NCI-H460 (cell line): ENCODE data around the gene NR3C1. TPM values are rescaled to one million over a fixed set of nuclear protein-coding genes. Genes with fewer than 3 reads are reported as not detected.

Experiments used
- DNase-seq: peaks from one replicate; pipeline ENCODE4 v3.0.0-alpha.2; 2016; ENCODE audit warnings: low read depth; ENCODE audit errors: extremely low read depth
- total RNA-seq: library from RNA; depleted of rRNA; stranded (reverse); fragments of >200 nt; shearing (Covaris generic); gene quantifications from 2 replicates; pipeline ENCODE4 v1.2.3, GENCODE V29; 2014

NR3C1 gene
- total RNA-seq, 1 experiment from 2014 or later, result 22.5 TPM

GRCh38 chr5:143274952-143275351 lies 128.5 kb downstream of the NR3C1 start:
- no peak for DNase-seq

- DNase-seq, result no peak
Measured at GRCh38 chr5:143271431-143271830, 132.1 kb downstream of the NR3C1 start.

- no peak for DNase-seq
Measured at GRCh38 chr5:143268388-143268787, 135.1 kb downstream of the NR3C1 start.

DNA sequence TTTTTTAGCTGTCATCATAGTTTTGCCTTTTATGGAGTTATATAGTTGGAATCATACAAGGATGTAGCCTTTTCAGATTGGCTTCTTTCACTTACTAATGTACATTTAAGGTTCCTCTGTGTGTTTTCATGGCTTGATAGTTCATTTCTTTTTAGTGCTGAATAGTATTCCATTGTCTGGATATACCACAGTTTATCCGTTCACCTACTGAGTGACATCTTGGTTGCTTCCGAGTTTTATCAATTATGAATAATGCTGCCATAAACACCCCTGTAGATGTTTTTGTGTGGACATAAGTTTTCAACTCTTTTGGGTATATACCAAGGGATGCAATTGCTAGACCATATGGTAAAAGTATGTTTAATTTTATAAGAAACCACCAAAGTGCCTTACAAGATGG lies 136.3 kb downstream of the NR3C1 start:
- DNase-seq, result no peak

DNA sequence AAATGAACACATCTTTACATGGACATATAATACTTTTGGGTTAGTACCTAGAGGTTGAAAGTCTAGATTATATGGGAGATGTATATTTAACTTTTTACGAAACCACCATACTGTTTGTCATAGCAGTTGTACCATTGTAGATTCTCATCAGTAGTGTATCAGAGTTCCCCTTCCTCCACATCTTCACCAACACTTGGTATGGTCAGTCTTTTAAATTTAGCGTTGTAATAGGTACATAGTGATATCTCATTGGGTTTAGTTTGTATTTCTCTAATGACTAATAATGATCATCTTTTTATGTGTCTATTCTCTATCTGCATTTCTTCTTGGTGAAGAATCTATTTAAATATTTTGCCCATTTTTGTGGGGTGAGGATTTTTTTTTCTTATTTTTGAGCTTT lies 137.5 kb downstream of the NR3C1 start:
- no peak for DNase-seq

DNA sequence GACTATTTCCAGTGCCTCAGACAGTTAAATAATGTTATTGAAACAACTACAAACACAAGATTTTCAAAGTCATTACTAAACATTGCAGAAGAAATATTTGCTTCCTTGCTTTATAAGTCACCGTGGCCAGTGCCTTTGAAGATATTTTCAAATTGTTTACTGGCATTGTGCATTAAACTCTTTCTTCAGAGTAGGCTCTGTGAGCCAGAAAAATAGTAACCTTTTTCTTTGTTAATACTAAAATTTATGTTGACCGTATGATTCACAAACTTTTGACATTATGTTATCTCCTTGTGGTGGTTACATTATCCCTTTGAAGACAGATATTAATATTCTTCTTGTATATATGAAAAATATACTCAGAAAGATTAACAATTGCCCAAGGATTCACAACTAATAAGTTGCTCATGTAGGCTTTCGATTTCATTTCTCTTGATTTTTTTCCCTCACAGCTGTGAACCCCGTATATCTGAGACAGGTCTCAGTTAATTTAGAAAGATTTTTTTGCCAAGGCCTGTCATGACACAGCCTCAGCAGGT lies 140.1 kb downstream of the NR3C1 start:
- no peak for DNase-seq

DNA sequence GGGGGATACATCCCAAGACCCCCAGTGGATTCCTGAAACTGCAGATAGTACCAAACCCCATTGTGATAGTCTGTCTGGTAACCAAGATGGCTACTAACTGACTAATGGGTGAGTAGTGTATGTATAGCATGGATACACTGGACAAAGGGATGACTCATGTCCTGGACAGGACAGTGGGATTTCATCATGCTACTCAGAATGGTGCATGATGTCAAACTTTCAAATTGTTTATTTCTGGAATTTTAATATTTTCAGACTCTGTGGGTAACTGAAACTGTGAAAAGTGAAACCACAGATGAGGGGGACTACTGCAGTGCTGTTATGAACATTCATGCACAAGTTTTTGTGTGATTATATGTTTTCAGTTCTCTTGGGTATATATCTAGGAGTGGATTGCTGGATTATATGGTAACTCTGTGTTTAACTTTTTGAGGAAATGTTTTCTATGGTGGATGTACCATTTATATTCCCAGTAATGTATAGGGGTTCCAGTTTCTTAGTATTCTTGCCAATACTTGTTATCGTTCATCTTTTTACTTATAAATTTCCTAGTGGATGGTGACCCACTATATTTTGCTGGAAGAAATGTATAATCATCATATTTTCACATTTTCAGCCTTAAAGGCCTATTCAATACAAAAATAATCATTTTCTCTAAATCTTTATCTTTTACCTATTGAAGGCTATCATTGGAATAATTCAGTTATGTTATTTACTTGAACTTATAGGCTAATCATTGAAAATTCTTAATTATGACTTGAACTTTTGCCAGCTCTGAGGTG lies 140.9 kb downstream of the NR3C1 start:
- peak; percentile 58 for DNase-seq

DNA sequence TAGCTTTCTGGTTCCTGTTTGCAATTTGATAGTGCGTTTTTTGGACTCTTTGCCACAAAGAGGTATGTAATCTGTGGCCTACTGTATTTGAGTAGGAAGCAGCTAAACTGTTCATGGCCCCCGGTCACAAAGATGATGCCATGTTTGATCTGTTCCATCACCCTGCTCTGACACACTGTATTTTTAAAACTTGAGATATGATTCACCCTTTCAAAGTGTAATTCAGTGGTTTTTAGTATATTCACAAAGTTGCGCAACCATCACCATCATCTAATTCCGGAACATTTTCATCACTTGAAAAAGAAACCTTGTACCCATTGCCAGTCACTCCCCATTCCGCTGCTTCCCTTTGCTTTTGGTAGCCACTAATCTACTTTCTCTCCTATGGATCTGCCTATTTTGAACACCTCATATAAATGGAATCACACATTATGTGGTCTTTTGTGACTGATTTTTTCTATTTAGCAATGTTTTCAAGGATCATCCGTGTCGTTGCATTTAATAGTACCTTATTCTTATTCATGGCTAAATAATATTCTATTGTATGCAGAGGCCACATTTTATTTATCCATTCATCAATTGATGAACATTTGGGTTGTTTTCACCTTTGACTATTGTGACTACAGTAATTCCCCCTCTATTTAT lies 141.6 kb downstream of the NR3C1 start:
- DNase-seq, result no peak

GRCh38 chr5:143259254-143259605 lies 144.3 kb downstream of the NR3C1 start:
- DNase-seq, result no peak

GRCh38 chr5:143258559-143259253 lies 144.8 kb downstream of the NR3C1 start:
- DNase-seq, result no peak

- DNase-seq, result no peak
Measured at GRCh38 chr5:143254819-143255218, 148.7 kb downstream of the NR3C1 start.

DNA sequence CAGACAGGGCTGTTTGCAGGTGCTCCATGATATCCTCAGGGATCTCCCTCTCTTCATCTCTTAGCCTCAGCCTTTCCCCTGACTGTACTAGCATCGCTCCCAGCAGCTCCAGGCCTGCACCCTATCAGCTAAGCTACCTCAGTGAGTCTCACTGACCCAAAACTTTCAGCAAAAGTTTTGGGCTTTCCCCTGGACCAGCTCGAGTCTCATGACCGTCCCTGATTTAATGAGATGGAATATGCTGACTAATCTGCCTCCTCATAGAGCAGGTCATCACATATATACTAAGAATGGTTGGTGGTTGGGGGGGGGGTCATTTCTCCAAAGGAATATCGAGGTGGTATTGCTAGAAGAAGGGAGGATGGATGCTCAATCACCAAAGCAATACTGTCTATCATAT lies 151.5 kb downstream of the NR3C1 start:
- no peak for DNase-seq

GRCh38 chr5:143251190-143251589 lies 152.3 kb downstream of the NR3C1 start:
- DNase-seq, result no peak

DNA sequence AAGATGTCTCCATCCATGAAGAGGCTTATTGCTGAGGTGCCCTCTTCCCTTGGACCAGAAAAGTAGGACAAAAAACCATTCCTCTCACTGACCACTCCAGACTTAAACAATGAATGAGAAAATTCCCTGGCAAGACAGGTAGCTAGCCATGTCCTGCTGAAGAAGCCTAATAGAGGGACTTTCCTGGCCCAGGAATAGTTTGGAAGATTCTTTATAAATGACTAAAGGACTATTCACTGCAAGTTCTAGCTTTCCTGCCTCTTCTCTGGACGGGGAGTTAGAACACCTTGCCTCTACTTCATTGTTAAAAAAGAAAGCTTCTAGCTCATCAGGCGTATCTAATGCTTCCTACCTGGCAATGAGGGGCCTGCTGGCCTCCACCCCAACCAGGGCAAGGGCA lies 153.6 kb downstream of the NR3C1 start:
- no peak for DNase-seq

DNA sequence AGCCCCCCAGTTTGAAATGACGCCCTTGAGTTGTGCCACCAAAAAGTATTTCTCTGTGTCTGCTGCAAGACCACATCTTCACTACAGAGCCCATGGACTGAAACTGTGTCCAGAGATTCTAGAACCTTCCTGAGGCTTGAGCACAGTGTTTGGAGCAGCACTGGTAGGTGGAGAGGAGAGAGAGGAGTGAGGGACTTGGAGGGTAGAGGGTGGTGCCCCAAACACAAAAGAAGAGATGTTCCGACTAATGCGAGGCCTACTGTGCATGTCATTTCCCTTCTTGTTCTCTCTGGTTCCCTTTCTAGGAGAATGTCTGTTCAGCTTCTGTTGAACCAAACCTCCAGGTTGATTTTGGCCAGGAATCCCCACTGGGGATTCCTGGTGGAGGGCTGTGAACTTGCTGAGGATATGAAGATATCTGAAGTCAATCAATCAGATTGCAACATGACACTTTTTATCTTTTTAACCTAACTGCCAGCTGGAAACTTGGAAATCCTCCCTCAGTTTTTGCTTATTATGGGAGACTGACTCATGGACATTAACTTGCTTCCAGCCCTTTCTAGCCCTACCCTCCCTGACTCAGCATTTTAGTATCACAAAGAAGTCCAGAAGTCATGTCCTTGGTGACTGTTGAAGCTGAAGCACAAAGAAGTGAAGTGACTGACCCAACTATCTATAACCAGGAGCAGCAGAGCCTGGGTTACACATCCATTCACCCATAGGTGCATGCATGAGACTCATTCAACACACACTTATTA lies 154.5 kb downstream of the NR3C1 start:
- DNase-seq, result peak; percentile 15

- DNase-seq, result no peak
Measured at GRCh38 chr5:143248391-143248790, 155.1 kb downstream of the NR3C1 start.

GRCh38 chr5:143247134-143247815 lies 156.2 kb downstream of the NR3C1 start:
- no peak for DNase-seq

GRCh38 chr5:143245929-143246561 lies 157.4 kb downstream of the NR3C1 start:
- peak; percentile 75 for DNase-seq

DNA sequence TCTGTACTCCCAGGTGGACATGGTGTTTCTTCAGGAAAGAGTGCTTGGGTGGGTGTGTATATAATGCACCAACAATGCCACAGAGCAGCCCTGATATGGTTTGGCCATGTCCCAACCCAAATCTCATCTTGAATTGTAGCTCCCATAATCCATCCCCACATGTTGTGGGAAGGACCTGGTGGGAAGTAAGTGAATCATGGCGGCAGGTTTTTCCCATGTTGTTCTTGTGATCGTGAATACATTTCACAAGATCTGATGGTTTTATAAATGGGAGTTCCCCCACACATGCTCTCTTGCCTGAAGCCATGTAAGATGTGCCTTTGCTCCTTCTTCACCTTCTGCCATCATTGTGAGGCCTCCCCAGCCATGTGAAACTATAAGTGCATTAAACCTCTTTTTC lies 158.5 kb downstream of the NR3C1 start:
- DNase-seq, result no peak
